H1 (cell line): ENCODE results near the gene TPRX1. TPM values are rescaled to one million over a fixed set of nuclear protein-coding genes. Genes with fewer than 3 reads are reported as not detected.
"Not testable (repeated sequence)": the region's sequence is repeated elsewhere in the genome, so short reads cannot be mapped to it uniquely, and the experiment has no call there.

Experiments used
- CTCF ChIA-PET: fragments of 300-600 bp; sonication (Branson Sonifier 250); formaldehyde crosslinking; loops from one replicate; lab custom pipeline; 2021; ENCODE audit not compliant: partially characterized antibody; lab: Charles Lee
- POLR2A ChIA-PET: fragments of 300-600 bp; sonication (Branson Sonifier 250); formaldehyde crosslinking; loops from one replicate; lab custom pipeline; 2021; ENCODE audit warnings: inconsistent platforms; ENCODE audit not compliant: partially characterized antibody; lab: Charles Lee
- DNase-seq, 2 experiments: peaks; one replicate each; pipeline versions ENCODE4 v3.0.0 to v3.0.0-alpha.2; 2010 to 2022; ENCODE audit warnings: low spot score in 2 of 2, low read depth in 1 of 2, mixed read lengths in 1 of 2
- FAIRE-seq: peaks from 2 replicates; lab custom pipeline; 2011; peaks lifted over from hg19 to GRCh38; lab: Jason Lieb, UNC
- H2AFZ ChIP-seq: 2 replicates; pipeline ENCODE4 v1.8.1; 2012; ENCODE audit warnings: low read length, inconsistent platforms
- H2AK5ac ChIP-seq: 2 replicates; pipeline ENCODE4 v1.6.1; 2013; ENCODE audit warnings: low read depth, low read length
- H2BK120ac ChIP-seq: replicated peaks from 2 replicates; pipeline ENCODE3; 2013; ENCODE audit warnings: low read depth, low read length, inconsistent platforms
- H2BK12ac ChIP-seq: 2 replicates; pipeline ENCODE4 v1.6.1; 2013; ENCODE audit warnings: low read depth, low read length
- H2BK15ac ChIP-seq: 2 replicates; pipeline ENCODE4 v1.6.1; 2013; ENCODE audit warnings: low read length
- H2BK20ac ChIP-seq: 2 replicates; pipeline ENCODE4 v1.6.1; 2013; ENCODE audit warnings: low read length
- H2BK5ac ChIP-seq: 2 replicates; pipeline ENCODE4 v1.6.1; 2013; ENCODE audit warnings: low read depth, low read length
- H3K14ac ChIP-seq: 2 replicates; pipeline ENCODE4 v1.6.1; 2013; ENCODE audit warnings: inconsistent platforms; ENCODE audit not compliant: insufficient read length
- H3K18ac ChIP-seq: 2 replicates; pipeline ENCODE4 v1.6.1; 2013; ENCODE audit warnings: low read length; ENCODE audit errors: extremely low read depth
- H3K23ac ChIP-seq: 2 replicates; pipeline ENCODE4 v1.6.1; 2013; ENCODE audit warnings: inconsistent platforms; ENCODE audit not compliant: insufficient read length
- H3K23me2 ChIP-seq: 2 replicates; pipeline ENCODE4 v1.6.1; 2013; ENCODE audit warnings: low read depth, low read length
- H3K27ac ChIP-seq: 2 replicates; pipeline ENCODE4 v1.6.1; 2011; ENCODE audit warnings: low read depth, low read length, inconsistent platforms
- H3K27me3 ChIP-seq, 4 experiments: replicated peaks in 1 of 4; 1 replicate in 1 of 4; 2 replicates in 3 of 4; pipeline versions ENCODE4 v1.6.1 to v1.8.1; 2011 to 2013; ENCODE audit warnings: low read length in 3 of 4, mild to moderate bottlenecking in 3 of 4, inconsistent platforms in 2 of 4, mixed read lengths in 2 of 4, moderate library complexity in 1 of 4; ENCODE audit not compliant: control insufficient read depth in 3 of 4, insufficient read depth in 3 of 4; ENCODE audit errors: extremely low read depth in 1 of 4
- H3K36me3 ChIP-seq, 4 experiments: 2 replicates each; pipeline versions ENCODE4 v1.6.1 to v1.8.1; 2011 to 2013; ENCODE audit warnings: mild to moderate bottlenecking in 4 of 4, low read length in 3 of 4, moderate library complexity in 2 of 4, control low read depth in 1 of 4, inconsistent platforms in 1 of 4; ENCODE audit not compliant: insufficient read depth in 4 of 4, control insufficient read depth in 2 of 4
- H3K4ac ChIP-seq: replicated peaks from 2 replicates; pipeline ENCODE3; 2013; ENCODE audit warnings: low read length, low read depth, mixed read lengths, inconsistent platforms; ENCODE audit not compliant: insufficient read length
- H3K4me1 ChIP-seq, 4 experiments: replicated peaks in 1 of 4; 1 replicate in 1 of 4; 2 replicates in 3 of 4; pipeline versions ENCODE4 v1.6.1 to v1.8.1; 2011 to 2013; ENCODE audit warnings: low read length in 3 of 4, inconsistent platforms in 2 of 4, mixed read lengths in 1 of 4; ENCODE audit not compliant: insufficient read depth in 4 of 4, control insufficient read depth in 3 of 4
- H3K4me2 ChIP-seq, 2 experiments: 2 replicates each; pipeline versions ENCODE4 v1.6.1 to v1.8.1; 2011 to 2013; ENCODE audit warnings: low read depth in 2 of 2, low read length in 2 of 2, control low read depth in 1 of 2, inconsistent platforms in 1 of 2, mild to moderate bottlenecking in 1 of 2; ENCODE audit not compliant: insufficient read depth in 1 of 2
- H3K4me3 ChIP-seq, 4 experiments: fragments of 200-600, 300-600 bp in 1 of 4; sonication (generic), shearing (Covaris generic), sonication (Bioruptor Twin) in 1 of 4; 2 replicates each; pipeline versions ENCODE4 v1.5.1 to v1.8.1; 2011 to 2016; ENCODE audit warnings: low read length in 4 of 4, low read depth in 3 of 4, control low read depth in 2 of 4, inconsistent platforms in 2 of 4, mild to moderate bottlenecking in 2 of 4, mixed read lengths in 1 of 4, moderate library complexity in 1 of 4; ENCODE audit not compliant: insufficient read depth in 2 of 4; ENCODE audit errors: extremely low read depth in 1 of 4
- H3K56ac ChIP-seq: replicated peaks from 2 replicates; pipeline ENCODE3; 2013; ENCODE audit warnings: low read depth, mild to moderate bottlenecking, mixed read lengths, low read length, inconsistent platforms; ENCODE audit not compliant: insufficient read length
- H3K79me1 ChIP-seq: 2 replicates; pipeline ENCODE4 v1.6.1; 2013; ENCODE audit warnings: low read depth, low read length, control low read depth
- H3K79me2 ChIP-seq, 2 experiments: 2 replicates each; pipeline versions ENCODE4 v1.6.1 to v1.8.1; 2012 to 2013; ENCODE audit warnings: low read length in 2 of 2, mild to moderate bottlenecking in 2 of 2, inconsistent platforms in 1 of 2; ENCODE audit not compliant: insufficient read depth in 2 of 2, control insufficient read depth in 1 of 2
- H3K9ac ChIP-seq, 4 experiments: replicated peaks in 1 of 4; 1 replicate in 1 of 4; 2 replicates in 3 of 4; pipeline versions ENCODE4 v1.6.1 to v1.8.1; 2011 to 2013; ENCODE audit warnings: low read depth in 3 of 4, low read length in 3 of 4, control low read depth in 2 of 4, mild to moderate bottlenecking in 2 of 4, moderate library complexity in 2 of 4, inconsistent platforms in 1 of 4; ENCODE audit errors: extremely low read depth in 1 of 4
- H3K9me3 ChIP-seq, 2 experiments: 2 replicates each; pipeline versions ENCODE4 v1.6.1 to v1.8.1; 2012 to 2013; ENCODE audit warnings: mild to moderate bottlenecking in 2 of 2, moderate library complexity in 2 of 2, control low read depth in 1 of 2, inconsistent platforms in 1 of 2, low read depth in 1 of 2, low read length in 1 of 2, mixed read lengths in 1 of 2; ENCODE audit not compliant: insufficient read depth in 2 of 2
- H4K20me1 ChIP-seq, 2 experiments: replicated peaks in 1 of 2; 2 replicates each; pipeline versions ENCODE3 to v1.8.1; 2011 to 2013; ENCODE audit warnings: inconsistent platforms in 2 of 2, low read length in 2 of 2, mild to moderate bottlenecking in 1 of 2; ENCODE audit not compliant: insufficient read depth in 2 of 2, control insufficient read depth in 1 of 2
- H4K5ac ChIP-seq: 2 replicates; pipeline ENCODE4 v1.6.1; 2013; ENCODE audit warnings: low read length, low read depth, mixed read lengths, inconsistent platforms; ENCODE audit not compliant: insufficient read length
- H4K8ac ChIP-seq: 2 replicates; pipeline ENCODE4 v1.8.0; 2013; ENCODE audit warnings: mild to moderate bottlenecking, moderate library complexity, low read length, inconsistent platforms; ENCODE audit not compliant: insufficient read depth; ENCODE audit errors: extremely low read depth
- H4K91ac ChIP-seq: replicated peaks from 2 replicates; pipeline ENCODE3; 2013; ENCODE audit warnings: low read length, mixed read lengths, inconsistent platforms; ENCODE audit not compliant: insufficient read length
- NANOG ChIP-seq: IDR thresholded peaks from 2 replicates; pipeline ENCODE4 v1.6.1; 2011; ENCODE audit warnings: low read length, low read depth, mild to moderate bottlenecking, inconsistent platforms; ENCODE audit not compliant: insufficient read depth, poor library complexity, severe bottlenecking
- NRF1 ChIP-seq: IDR thresholded peaks from 2 replicates; pipeline ENCODE4 v1.6.1; 2011; ENCODE audit warnings: mild to moderate bottlenecking, low read depth, low read length, improper control_type of control experiment
- WGBS, 2 experiments: shearing (Covaris generic) in 1 of 2; methylation state at CpG; one replicate each; pipeline versions ENCODE4 v1.1.6 to v1.1.7; 2013 to 2015; ENCODE audit warnings: low lambda C conversion rate in 2 of 2, mixed read lengths in 2 of 2, inconsistent platforms in 1 of 2, low coverage in 1 of 2, missing lambda C conversion rate in 1 of 2; ENCODE audit not compliant: insufficient replicate concordance in 2 of 2, insufficient coverage in 1 of 2, insufficient read length in 1 of 2; ENCODE audit errors: extremely low coverage in 1 of 2, missing lambda C conversion rate in 1 of 2; 5-methylcytosine and 5-hydroxymethylcytosine counted together
- polyA plus RNA-seq, 7 experiments: library from polyadenylated mRNA; depleted of rRNA in 3 of 7; stranded (reverse) in 5 of 7; unstranded in 2 of 7; fragments of >200 nt in 5 of 7; fragments of 200-250 nt in 2 of 7; gene quantifications; 1 replicate in 5 of 7; 2 replicates in 1 of 7; 4 replicates in 1 of 7; pipeline versions ENCODE4 v1.2.1 to v1.2.3, GENCODE V29; 2011 to 2013; ENCODE audit warnings: missing spikeins in 2 of 7, mixed read lengths in 2 of 7
- total RNA-seq: library from RNA; stranded (reverse); fragmentation: NEBNext Ultra II Directional; extraction: Animal tissue kit (Norgen Biotek cat#: 25700); gene quantifications from 2 replicates; pipeline ENCODE4 v1.2.1, GENCODE V29; 2021

Gene TPRX1
- total and polyA plus RNA-seq, 2 of the 8 experiments (the other 6 are each of a cell fraction or from before 2014, with no cell fraction given): 0.03 TPM; not detected in 1

DNA sequence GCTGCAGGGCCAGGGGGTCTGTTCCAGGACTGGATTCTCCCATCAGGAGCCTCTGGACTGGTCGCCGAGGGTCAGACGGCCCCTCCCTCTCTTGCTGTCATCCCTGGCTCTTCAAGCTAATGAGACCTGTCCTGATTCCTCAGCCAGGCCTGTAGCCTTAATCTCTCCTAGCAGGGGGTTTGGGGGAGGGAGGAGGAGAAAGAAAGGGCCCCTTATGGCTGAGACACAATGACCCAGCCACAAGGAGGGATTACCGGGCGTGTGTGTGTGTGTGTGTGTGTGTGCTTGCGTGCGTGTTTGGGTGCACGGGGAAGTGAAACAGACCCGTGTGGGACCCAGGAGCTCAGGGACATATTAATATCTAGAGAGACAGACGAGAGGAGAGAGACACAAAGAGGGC, 15.5 kb upstream of the TPRX1 start (continued):
- TF ChIP-seq NRF1 (no peak), NANOG (peak; percentile 31)

DNA sequence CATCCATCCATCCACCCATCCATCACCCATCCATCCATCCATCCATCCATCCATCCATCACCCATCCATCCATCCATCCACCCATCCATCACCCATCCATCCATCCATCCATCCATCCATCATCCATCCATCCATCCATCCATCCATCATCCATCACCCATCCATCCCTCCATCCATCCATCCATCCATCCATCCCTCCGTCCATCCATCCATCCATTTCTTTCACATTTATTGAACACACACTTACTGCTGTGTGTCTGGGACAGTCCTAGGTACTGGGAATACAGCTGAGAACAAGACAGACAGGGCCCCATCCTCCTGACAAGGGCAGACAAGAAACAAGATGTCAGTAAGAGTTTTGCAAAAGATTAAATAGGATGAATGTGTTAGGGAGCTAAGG, 13.9 kb upstream of the TPRX1 start:
- H3K56ac ChIP-seq, H3K9ac ChIP-seq, H2BK5ac ChIP-seq, H3K79me2 ChIP-seq, H4K5ac ChIP-seq, H3K4ac ChIP-seq, H2BK20ac ChIP-seq, DNase-seq, H3K14ac ChIP-seq, H3K36me3 ChIP-seq, H2AFZ ChIP-seq, H3K27ac ChIP-seq, H3K4me3 ChIP-seq, POLR2A ChIA-PET, H4K91ac ChIP-seq, H3K79me1 ChIP-seq, H3K23me2 ChIP-seq, H3K27me3 ChIP-seq, H4K8ac ChIP-seq, H3K23ac ChIP-seq, H3K4me2 ChIP-seq, FAIRE-seq, H2BK120ac ChIP-seq, H3K18ac ChIP-seq, H4K20me1 ChIP-seq, H3K9me3 ChIP-seq, H2BK12ac ChIP-seq, H2BK15ac ChIP-seq: not testable (repeated sequence)
- CTCF ChIA-PET: interaction anchor here (1.3 to 2.3 kb wide), 3 partner anchors 31 to 53 kb away, joined by 8 to 9 read pairs (median 8); no protein-coding TSS in a partner anchor
- peaks cover 0 to 19% (median 11%) of the 10 kb centered on the region in 4 experiments; a peak in 6 of 7 replicates for H3K4me1 ChIP-seq
- 0 out of 2 replicates have a peak overlapping the region, but pooled peaks have one; percentile 2 for H2AK5ac ChIP-seq
- 87% methylated on average over 1 of the region's 1 CpG; no CpG with 5 or more reads in 1 of the 2 experiments for WGBS, 2 experiments
